DOHH2 (cell line): ENCODE measurements around the gene ADAMTS2.

ENCODE experiments used
- H3F3A ChIP-seq: fragments of 200-600 bp; sonication (generic), shearing (Covaris generic); 2 replicates; pipeline ENCODE4 v1.6.0; 2016; ENCODE audit warnings: antibody characterized with exemption, mild to moderate bottlenecking; ENCODE audit not compliant: control insufficient read depth, insufficient read depth
- H3K27ac ChIP-seq: fragments of 200-600 bp; sonication (generic); 2 replicates; pipeline ENCODE4 v1.5.1; 2014; ENCODE audit warnings: low read depth, mild to moderate bottlenecking, low read length, moderate library complexity
- H3K27me3 ChIP-seq: fragments of 200-600 bp; sonication (generic); 2 replicates; pipeline ENCODE4 v1.6.1; 2014; ENCODE audit warnings: mild to moderate bottlenecking, low read length, mixed read lengths; ENCODE audit not compliant: control insufficient read depth
- H3K36me3 ChIP-seq: fragments of 200-600 bp; sonication (generic); 2 replicates; pipeline ENCODE4 v1.6.1; 2014; ENCODE audit warnings: mild to moderate bottlenecking, low read length, moderate library complexity, mixed read lengths; ENCODE audit not compliant: control insufficient read depth
- H3K4me1 ChIP-seq: fragments of 200-600 bp; sonication (generic); 2 replicates; pipeline ENCODE4 v1.6.1; 2014; ENCODE audit warnings: mild to moderate bottlenecking, low read length, mixed read lengths; ENCODE audit not compliant: control insufficient read depth
- H3K4me2 ChIP-seq: fragments of 200-600 bp; sonication (generic); 2 replicates; pipeline ENCODE4 v1.6.0; 2014; ENCODE audit warnings: mild to moderate bottlenecking, low read length, moderate library complexity
- H3K4me3 ChIP-seq: fragments of 200-600 bp; sonication (generic); 2 replicates; pipeline ENCODE4 v1.5.1; 2014; ENCODE audit warnings: mild to moderate bottlenecking, low read length, mixed read lengths
- H3K79me2 ChIP-seq: fragments of 200-600 bp; sonication (generic); 2 replicates; pipeline ENCODE4 v1.6.1; 2014; ENCODE audit warnings: mild to moderate bottlenecking, low read length, mixed read lengths; ENCODE audit not compliant: control insufficient read depth
- H3K9me2 ChIP-seq: fragments of 200-600 bp; sonication (generic); replicated peaks from 2 replicates; pipeline ENCODE4 v1.6.1; 2014; ENCODE audit warnings: mild to moderate bottlenecking, low read length, mixed read lengths; ENCODE audit not compliant: control insufficient read depth
- H3K9me3 ChIP-seq: fragments of 200-600 bp; sonication (generic); 2 replicates; pipeline ENCODE4 v1.6.1; 2014; ENCODE audit warnings: antibody characterized with exemption, low read length, mixed read lengths; ENCODE audit not compliant: control insufficient read depth, insufficient read depth
- H4K20me1 ChIP-seq: fragments of 200-600 bp; sonication (generic); 2 replicates; pipeline ENCODE4 v1.6.0; 2014; ENCODE audit warnings: low read depth, mild to moderate bottlenecking, antibody characterized with exemption, low read length, moderate library complexity; ENCODE audit not compliant: control insufficient read depth, insufficient read depth
- CTCF ChIP-seq: fragments of 200-600 bp; sonication (generic); IDR thresholded peaks from one replicate; pipeline ENCODE4 v1.5.1; 2014; ENCODE audit warnings: antibody characterized with exemption, mild to moderate bottlenecking, low read depth, low read length; ENCODE audit not compliant: poor library complexity, severe bottlenecking
- EZH2phosphoT487 ChIP-seq: fragments of 200-600 bp; sonication (generic); IDR thresholded peaks from 2 replicates; pipeline ENCODE4 v1.6.1; 2017; ENCODE audit warnings: borderline replicate concordance, mild to moderate bottlenecking, antibody characterized with exemption, low read length, moderate library complexity, mixed read lengths

The ADAMTS2 gene

GRCh38 chr5:179209359-179210150 lies 135.7 kb downstream of the ADAMTS2 start:
- Histone ChIP-seq H3K27me3 (no peaks in the 10 kb centered on the region), H3K4me3 (no peak overlapping the region), H3K79me2 (no peaks in the 10 kb centered on the region), H3K9me3 (no peaks in the 10 kb centered on the region), H3K27ac (no peak overlapping the region), H3K4me2 (no peak overlapping the region), H3K36me3 (no peaks in the 10 kb centered on the region), H3F3A (no peaks in the 10 kb centered on the region), H4K20me1 (no peaks in the 10 kb centered on the region), H3K4me1 (no peaks in the 10 kb centered on the region), H3K9me2 (no peaks in the 10 kb centered on the region)
- TF ChIP-seq CTCF (no peak), EZH2phosphoT487 (no peak)

GRCh38 chr5:179208706-179209358 lies 136.4 kb downstream of the ADAMTS2 start:
- no peak overlapping the region for H3K4me2 ChIP-seq
- no peak overlapping the region for H3K27ac ChIP-seq
- no peaks in the 10 kb centered on the region for H3K36me3 ChIP-seq
- no peaks in the 10 kb centered on the region for H3F3A ChIP-seq
- H4K20me1 ChIP-seq, result no peaks in the 10 kb centered on the region
- no peaks in the 10 kb centered on the region for H3K9me2 ChIP-seq
- no peaks in the 10 kb centered on the region for H3K9me3 ChIP-seq
- H3K79me2 ChIP-seq, result no peaks in the 10 kb centered on the region
- TF ChIP-seq EZH2phosphoT487 (no peak), CTCF (no peak)
- no peaks in the 10 kb centered on the region for H3K4me1 ChIP-seq
- H3K4me3 ChIP-seq, result no peak overlapping the region
- no peaks in the 10 kb centered on the region for H3K27me3 ChIP-seq

GRCh38 chr5:179207920-179208705 lies 137.1 kb downstream of the ADAMTS2 start:
- TF ChIP-seq EZH2phosphoT487 (no peak), CTCF (no peak)
- Histone ChIP-seq H3K4me2 (no peak overlapping the region), H3K9me2 (no peaks in the 10 kb centered on the region), H3K27me3 (no peaks in the 10 kb centered on the region), H3K4me3 (no peak overlapping the region), H4K20me1 (no peaks in the 10 kb centered on the region), H3K27ac (no peak overlapping the region), H3K36me3 (no peaks in the 10 kb centered on the region), H3F3A (no peaks in the 10 kb centered on the region), H3K4me1 (no peaks in the 10 kb centered on the region), H3K79me2 (no peaks in the 10 kb centered on the region), H3K9me3 (no peaks in the 10 kb centered on the region)
